ENCODE measurements around the gene THAP10.

THAP10 gene

DNA sequence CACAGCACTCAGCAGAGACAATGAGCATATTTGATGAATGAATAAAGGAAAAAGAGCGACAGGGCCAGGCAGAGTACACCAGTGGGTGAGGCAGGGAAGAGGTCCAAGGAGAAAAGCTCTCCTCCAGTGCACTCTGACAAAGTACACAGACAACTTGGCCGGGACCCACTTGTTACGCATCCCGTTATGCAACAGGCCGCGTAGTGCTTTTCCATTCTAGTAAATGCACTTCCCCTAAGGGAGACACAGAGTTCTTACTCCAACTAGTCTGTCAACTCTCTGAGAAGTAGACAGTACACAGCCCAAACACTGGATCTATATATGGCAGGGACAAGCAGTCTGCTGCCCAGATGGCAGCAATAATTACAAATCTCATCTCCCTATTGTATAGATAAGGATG, 56.8 kb downstream of the THAP10 start:
- H3K27ac ChIP-seq = peak overlapping the region; percentile 79 to 84
- TF ChIP-seq, protein P1, sequence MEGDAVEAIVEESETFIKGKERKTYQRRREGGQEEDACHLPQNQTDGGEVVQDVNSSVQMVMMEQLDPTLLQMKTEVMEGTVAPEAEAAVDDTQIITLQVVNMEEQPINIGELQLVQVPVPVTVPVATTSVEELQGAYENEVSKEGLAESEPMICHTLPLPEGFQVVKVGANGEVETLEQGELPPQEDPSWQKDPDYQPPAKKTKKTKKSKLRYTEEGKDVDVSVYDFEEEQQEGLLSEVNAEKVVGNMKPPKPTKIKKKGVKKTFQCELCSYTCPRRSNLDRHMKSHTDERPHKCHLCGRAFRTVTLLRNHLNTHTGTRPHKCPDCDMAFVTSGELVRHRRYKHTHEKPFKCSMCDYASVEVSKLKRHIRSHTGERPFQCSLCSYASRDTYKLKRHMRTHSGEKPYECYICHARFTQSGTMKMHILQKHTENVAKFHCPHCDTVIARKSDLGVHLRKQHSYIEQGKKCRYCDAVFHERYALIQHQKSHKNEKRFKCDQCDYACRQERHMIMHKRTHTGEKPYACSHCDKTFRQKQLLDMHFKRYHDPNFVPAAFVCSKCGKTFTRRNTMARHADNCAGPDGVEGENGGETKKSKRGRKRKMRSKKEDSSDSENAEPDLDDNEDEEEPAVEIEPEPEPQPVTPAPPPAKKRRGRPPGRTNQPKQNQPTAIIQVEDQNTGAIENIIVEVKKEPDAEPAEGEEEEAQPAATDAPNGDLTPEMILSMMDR (IDR thresholded peaks at IDR 0.05) = no peak
- no peak overlapping the region for H3K4me3 ChIP-seq
- DNase-seq (ENCODE audit: low spot score) = peak; percentile 86

DNA sequence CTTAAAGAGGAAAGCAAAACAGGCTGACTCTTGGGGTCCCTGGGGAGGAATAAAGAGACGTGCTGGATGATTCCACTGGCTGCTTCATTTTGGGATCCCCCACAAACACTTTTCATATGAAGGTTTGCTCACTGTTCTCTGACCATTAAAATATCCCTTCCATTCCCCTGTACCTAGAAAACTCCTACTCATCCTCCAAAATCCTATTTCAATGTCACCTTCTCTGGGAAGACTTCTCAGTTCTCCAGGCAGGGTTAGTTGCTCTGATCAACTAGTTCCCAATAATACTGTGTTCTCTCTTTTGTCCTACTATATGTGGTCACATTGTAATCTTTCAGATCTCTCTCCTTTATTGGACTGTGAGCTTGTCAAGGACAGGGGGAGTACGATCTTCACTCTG, 57.2 kb downstream of the THAP10 start:
- H3K4me3 ChIP-seq = no peak overlapping the region
- peak overlapping the region; percentile 79 to 84 for H3K27ac ChIP-seq
- TF ChIP-seq, protein P1 (IDR thresholded peaks at IDR 0.05) = no peak
- no peak for DNase-seq (ENCODE audit: low spot score)

DNA sequence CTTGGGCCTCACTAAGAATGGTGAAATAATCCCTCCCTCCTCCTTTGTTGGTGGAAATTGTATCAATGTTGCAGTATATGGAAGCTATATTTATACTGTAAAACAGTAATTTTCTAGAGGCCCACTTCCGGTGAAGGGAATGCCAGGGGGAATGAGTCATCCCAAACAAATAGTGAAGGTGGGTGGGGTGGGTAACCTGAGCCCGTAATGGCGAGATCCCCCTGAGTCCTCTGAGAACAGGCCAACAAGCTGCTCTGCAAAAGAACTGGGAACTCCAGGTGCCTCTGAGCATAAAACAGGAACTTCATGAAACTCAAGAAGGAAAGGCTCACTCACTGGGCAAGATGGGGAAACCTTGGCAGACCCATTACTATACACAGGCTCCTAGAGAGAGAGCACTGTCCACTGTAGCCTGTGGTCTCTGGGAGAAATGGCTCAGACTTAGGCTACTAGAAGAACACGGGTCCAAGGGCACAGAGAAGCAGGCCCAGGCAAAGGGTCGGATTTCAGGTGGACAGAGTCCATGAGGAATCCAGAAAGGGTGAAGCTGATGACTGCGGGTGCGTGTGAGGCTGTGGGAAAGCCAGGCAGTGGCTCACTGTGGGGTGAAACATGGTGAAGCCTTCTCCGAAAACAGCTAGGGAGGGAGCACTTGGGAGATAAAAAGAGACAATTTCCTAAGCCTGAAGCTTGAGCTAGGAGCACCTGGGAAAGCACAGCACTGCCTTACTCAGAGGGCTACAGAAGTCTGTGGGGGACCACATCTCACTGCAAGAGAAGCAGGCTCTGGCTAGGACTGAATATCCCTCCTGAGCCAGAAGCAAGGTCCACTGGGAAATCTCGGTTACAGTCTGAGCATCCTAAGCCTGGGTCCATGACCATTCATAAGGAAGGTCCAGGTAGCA, 58.1 kb downstream of the THAP10 start:
- DNase-seq (ENCODE audit: low spot score) = no peak
- TF ChIP-seq, protein P1 (IDR thresholded peaks at IDR 0.05) = no peak
- H3K27ac ChIP-seq = peak overlapping the region; percentile 79 to 84

DNA sequence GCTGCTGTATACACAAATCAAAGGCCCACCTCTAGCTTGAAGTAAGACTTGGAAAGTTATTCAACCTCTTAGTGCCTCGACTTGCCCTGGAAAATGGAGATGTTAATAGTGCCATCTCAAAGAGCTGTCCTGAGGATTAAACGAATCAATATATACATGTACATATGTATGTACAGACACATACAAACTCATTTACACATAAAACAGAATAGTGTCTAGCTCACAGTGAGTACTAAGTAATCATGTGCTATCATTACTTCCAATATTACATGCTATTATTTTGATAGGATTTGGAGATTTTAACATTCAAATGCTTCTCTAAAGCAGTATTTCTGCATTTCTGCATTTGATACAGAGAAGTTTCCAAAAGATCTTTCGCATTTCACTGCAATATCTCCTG, 58.8 kb downstream of the THAP10 start:
- TF ChIP-seq, protein P1 (IDR thresholded peaks at IDR 0.05) = no peak
- DNase-seq (ENCODE audit: low spot score) = no peak
- Histone ChIP-seq H3K27ac (peak overlapping the region; percentile 79 to 84), H3K4me3 (no peak overlapping the region)

More for the DNA sequence above, 58.1 kb downstream of the THAP10 start:
- no peak overlapping the region for H3K4me3 ChIP-seq

DNA sequence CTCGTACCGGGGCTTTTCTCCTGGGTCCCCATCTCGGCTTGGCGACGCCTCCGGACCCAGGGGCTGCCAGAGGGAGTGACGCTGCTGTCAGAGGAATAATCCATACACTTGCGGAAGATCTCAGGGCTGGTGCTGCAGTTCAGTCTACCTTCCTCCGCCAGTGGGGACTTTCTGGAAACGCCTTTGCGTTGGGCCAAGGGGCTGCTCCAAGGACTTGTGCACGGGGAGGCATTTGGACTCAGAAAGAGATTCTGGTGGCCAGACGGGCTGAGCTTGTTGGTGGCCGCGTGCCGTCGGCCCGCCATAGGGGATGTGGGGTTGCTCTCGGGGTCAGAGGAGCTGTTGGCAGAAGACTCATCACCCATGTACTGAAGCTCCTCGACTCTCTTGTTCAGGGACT, 60.1 kb downstream of the THAP10 start:
- H3K27ac ChIP-seq = no peak overlapping the region
- no peak overlapping the region for H3K4me3 ChIP-seq
- TF ChIP-seq, protein P1 (IDR thresholded peaks at IDR 0.05) = no peak
- no peak for DNase-seq (ENCODE audit: low spot score)
